GM23338 (cell line): ENCODE results near the gene TUBD1.

Experiments
- CREB1 ChIP-seq: fragments of 250-450 bp; sonication (Bioruptor Pico); IDR thresholded peaks from 2 replicates; pipeline ENCODE4 v1.5.0; 2020; ENCODE audit warnings: low read depth, mild to moderate bottlenecking, moderate library complexity
- CTCF ChIP-seq, 2 experiments: fragments of 200-600 bp in 1 of 2; sonication (generic) in 1 of 2; conservative IDR thresholded peaks; 2 replicates each; pipeline versions ENCODE4 v1.5.1 to v1.6.1; 2016 to 2017; ENCODE audit warnings: antibody characterized with exemption in 2 of 2, low read depth in 2 of 2, mild to moderate bottlenecking in 2 of 2, moderate library complexity in 1 of 2
- ETS1 ChIP-seq: IDR thresholded peaks from 2 replicates; pipeline ENCODE4 v1.6.1; 2016; ENCODE audit warnings: antibody characterized with exemption
- EZH2 ChIP-seq: fragments of 200-600 bp; sonication (generic); IDR thresholded peaks from one replicate; pipeline ENCODE4 v1.8.0; 2017; ENCODE audit warnings: antibody characterized with exemption, mild to moderate bottlenecking, low read depth; ENCODE audit not compliant: unreplicated experiment
- EZH2phosphoT487 ChIP-seq: fragments of 200-600 bp; sonication (generic); IDR thresholded peaks from one replicate; pipeline ENCODE4 v1.8.1; 2018; ENCODE audit warnings: antibody characterized with exemption; ENCODE audit not compliant: unreplicated experiment
- JUNB ChIP-seq: IDR thresholded peaks from one replicate; pipeline ENCODE4 v1.6.1; 2016; ENCODE audit warnings: antibody characterized with exemption; ENCODE audit not compliant: unreplicated experiment
- NANOG ChIP-seq: IDR thresholded peaks from 2 replicates; pipeline ENCODE4 v1.6.1; 2016; ENCODE audit warnings: antibody characterized with exemption, borderline replicate concordance
- POLR2AphosphoS5 ChIP-seq: IDR thresholded peaks from 2 replicates; pipeline ENCODE4 v1.6.1; 2016; ENCODE audit warnings: antibody characterized with exemption, low read depth
- REST ChIP-seq: IDR thresholded peaks from one replicate; pipeline ENCODE4 v1.6.1; 2018; ENCODE audit warnings: antibody characterized with exemption; ENCODE audit not compliant: unreplicated experiment
- ZNF114 ChIP-seq: fragments of 250-450 bp; sonication (Bioruptor Pico); IDR thresholded peaks from 2 replicates; pipeline ENCODE4 v1.5.0; 2020; ENCODE audit warnings: mild to moderate bottlenecking, moderate library complexity
- ZNF331 ChIP-seq: fragments of 250-450 bp; sonication (Bioruptor Pico); IDR thresholded peaks from 2 replicates; pipeline ENCODE4 v1.5.0; 2020; ENCODE audit warnings: low read depth, mild to moderate bottlenecking, moderate library complexity

DNA sequence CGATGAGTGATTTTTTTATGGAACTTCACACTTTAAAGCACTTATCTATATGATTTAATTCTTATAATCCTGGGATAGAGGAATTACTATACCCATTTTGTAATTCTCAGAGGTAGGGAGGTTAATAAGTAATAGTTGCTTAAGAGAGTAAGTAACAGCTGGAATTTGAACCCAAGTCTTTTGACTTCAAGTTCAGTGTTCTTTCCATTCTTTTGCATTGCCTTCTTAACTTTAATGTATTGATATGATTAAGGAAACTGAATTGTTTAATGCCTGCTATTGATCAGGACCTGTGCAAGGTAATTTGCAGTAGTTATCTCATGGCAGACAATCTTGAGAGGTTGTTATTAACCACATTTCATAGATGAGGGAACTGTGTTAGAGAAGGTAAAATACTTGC, 78.5 kb downstream of the TUBD1 start:
- TF ChIP-seq CTCF (conservative IDR thresholded peaks at IDR 0.05; ENCODE audit: low read depth in 2 of 2) = no peak
- no peak for TF ChIP-seq EZH2phosphoT487
- no peak for TF ChIP-seq EZH2
- TF ChIP-seq REST = no peak
- TF ChIP-seq POLR2AphosphoS5 = no peak
- no peak for TF ChIP-seq CREB1 (CRISPR knock-in tag)
- TF ChIP-seq NANOG = no peak
- TF ChIP-seq JUNB = no peak
- no peak for TF ChIP-seq ETS1
- TF ChIP-seq ZNF114 = no peak
- no peak for TF ChIP-seq ZNF331 (CRISPR knock-in tag)
